ENCODE measurements around the gene MAP4K4.

DNA sequence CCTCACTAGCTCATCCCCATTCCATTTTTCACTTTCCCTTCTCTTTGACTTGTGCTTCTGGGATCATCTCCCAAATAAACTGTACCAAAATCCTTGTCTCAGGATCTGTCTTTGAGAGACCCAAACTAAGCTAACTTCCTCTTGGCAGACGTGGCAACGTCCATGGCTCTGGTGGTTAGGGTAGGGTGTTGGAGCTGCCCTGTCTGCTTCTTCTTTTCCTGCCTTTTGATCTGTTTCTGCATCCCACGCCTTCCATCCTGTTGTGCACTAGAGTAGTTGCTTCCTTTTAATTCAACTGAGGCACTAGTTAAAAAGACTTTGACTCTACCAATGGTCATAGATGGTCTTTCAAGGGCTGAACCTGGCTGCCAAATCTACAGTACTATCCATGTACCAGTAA lies 5.5 kb upstream of the MAP4K4 start:
- TF ChIP-seq POLR2A (IDR thresholded peaks at IDR 0.05; ENCODE audit: low read length) (no peak), GATA1 (IDR thresholded peaks at IDR 0.05; ENCODE audit: low read depth, low read length) (no peak)

Data from erythroblast (primary cell).